Glutamatergic neuron (in vitro differentiated cells): ENCODE results near the gene TRIM14. TPM values are rescaled to one million over a fixed set of nuclear protein-coding genes. Genes with fewer than 3 reads are reported as not detected.
A peak's percentile ranks its signal among the peaks of the same experiment; 100 is the strongest.

Source experiments
- DNase-seq: peaks from one replicate; pipeline ENCODE4 v3.0.0; 2022
- H3K27ac Mint-ChIP-seq: one replicate; pipeline ENCODE4 v1.8.0; 2020; ENCODE audit warnings: mild to moderate bottlenecking, mixed read lengths, inconsistent platforms; ENCODE audit not compliant: unreplicated experiment
- H3K27me3 Mint-ChIP-seq: one replicate; pipeline ENCODE4 v1.8.0; 2020; ENCODE audit warnings: mild to moderate bottlenecking, moderate library complexity, mixed read lengths, inconsistent platforms; ENCODE audit not compliant: unreplicated experiment
- H3K36me3 Mint-ChIP-seq: one replicate; pipeline ENCODE4 v1.8.0; 2020; ENCODE audit warnings: mild to moderate bottlenecking, mixed read lengths, inconsistent platforms; ENCODE audit not compliant: unreplicated experiment
- H3K4me1 Mint-ChIP-seq: one replicate; pipeline ENCODE4 v1.8.0; 2020; ENCODE audit warnings: mild to moderate bottlenecking, low read depth, mixed read lengths, inconsistent platforms; ENCODE audit not compliant: unreplicated experiment
- H3K4me3 Mint-ChIP-seq: one replicate; pipeline ENCODE4 v1.8.0; 2020; ENCODE audit warnings: mild to moderate bottlenecking, mixed read lengths, inconsistent platforms; ENCODE audit not compliant: unreplicated experiment
- H3K9me3 Mint-ChIP-seq: one replicate; pipeline ENCODE4 v1.8.0; 2020; ENCODE audit warnings: mild to moderate bottlenecking, moderate library complexity, mixed read lengths, inconsistent platforms; ENCODE audit not compliant: unreplicated experiment
- total RNA-seq: library from RNA; stranded (reverse); fragmentation: NEBNext Ultra II Directional; extraction: Animal tissue kit (Norgen Biotek cat#: 25700); gene quantifications from one replicate; pipeline ENCODE4 v1.2.1, GENCODE V29; 2021; ENCODE audit not compliant: unreplicated experiment
- TF ChIP-seq, protein P1 (sequence below): fragments of 200-600 bp; sonication (generic); IDR thresholded peaks from one replicate; pipeline ENCODE4 v1.5.0; 2021; ENCODE audit not compliant: partially characterized antibody, unreplicated experiment

The TRIM14 gene
- total RNA-seq, 1 donor from 2014 or later = 0.71 TPM

DNA sequence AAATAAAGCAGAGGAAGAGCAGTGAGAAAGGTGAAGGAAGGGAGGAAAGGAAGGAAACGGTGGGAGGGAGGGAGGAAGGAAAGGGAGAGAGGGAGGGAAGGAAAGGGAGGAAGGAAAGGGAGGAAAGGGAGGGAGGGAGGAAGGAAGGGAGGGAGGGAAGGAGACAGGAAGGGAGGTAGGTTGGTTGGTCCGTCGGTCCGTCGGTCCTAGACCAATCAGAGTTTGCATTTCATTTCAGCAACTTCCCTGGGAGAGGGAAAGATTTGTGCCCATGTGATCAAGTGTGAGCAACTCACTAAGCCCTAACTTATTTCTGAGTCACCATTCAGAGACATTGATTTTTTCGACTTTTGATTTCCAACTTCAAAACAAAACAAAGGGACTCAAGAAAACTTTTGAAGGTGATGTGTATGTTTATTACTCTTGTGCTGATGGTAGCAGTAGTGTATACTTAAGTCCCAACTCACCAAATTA lies 43.7 kb downstream of the TRIM14 start:
- H3K36me3 Mint-ChIP-seq = no peaks in the 10 kb centered on the region
- DNase-seq = no peak
- H3K4me1 Mint-ChIP-seq = peaks cover 3% of the 10 kb centered on the region
- no peaks in the 10 kb centered on the region for H3K9me3 Mint-ChIP-seq
- no peak overlapping the region for H3K27ac Mint-ChIP-seq
- TF ChIP-seq, protein P1, sequence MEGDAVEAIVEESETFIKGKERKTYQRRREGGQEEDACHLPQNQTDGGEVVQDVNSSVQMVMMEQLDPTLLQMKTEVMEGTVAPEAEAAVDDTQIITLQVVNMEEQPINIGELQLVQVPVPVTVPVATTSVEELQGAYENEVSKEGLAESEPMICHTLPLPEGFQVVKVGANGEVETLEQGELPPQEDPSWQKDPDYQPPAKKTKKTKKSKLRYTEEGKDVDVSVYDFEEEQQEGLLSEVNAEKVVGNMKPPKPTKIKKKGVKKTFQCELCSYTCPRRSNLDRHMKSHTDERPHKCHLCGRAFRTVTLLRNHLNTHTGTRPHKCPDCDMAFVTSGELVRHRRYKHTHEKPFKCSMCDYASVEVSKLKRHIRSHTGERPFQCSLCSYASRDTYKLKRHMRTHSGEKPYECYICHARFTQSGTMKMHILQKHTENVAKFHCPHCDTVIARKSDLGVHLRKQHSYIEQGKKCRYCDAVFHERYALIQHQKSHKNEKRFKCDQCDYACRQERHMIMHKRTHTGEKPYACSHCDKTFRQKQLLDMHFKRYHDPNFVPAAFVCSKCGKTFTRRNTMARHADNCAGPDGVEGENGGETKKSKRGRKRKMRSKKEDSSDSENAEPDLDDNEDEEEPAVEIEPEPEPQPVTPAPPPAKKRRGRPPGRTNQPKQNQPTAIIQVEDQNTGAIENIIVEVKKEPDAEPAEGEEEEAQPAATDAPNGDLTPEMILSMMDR = no peak
- no peaks in the 10 kb centered on the region for H3K27me3 Mint-ChIP-seq
- no peak overlapping the region for H3K4me3 Mint-ChIP-seq

DNA sequence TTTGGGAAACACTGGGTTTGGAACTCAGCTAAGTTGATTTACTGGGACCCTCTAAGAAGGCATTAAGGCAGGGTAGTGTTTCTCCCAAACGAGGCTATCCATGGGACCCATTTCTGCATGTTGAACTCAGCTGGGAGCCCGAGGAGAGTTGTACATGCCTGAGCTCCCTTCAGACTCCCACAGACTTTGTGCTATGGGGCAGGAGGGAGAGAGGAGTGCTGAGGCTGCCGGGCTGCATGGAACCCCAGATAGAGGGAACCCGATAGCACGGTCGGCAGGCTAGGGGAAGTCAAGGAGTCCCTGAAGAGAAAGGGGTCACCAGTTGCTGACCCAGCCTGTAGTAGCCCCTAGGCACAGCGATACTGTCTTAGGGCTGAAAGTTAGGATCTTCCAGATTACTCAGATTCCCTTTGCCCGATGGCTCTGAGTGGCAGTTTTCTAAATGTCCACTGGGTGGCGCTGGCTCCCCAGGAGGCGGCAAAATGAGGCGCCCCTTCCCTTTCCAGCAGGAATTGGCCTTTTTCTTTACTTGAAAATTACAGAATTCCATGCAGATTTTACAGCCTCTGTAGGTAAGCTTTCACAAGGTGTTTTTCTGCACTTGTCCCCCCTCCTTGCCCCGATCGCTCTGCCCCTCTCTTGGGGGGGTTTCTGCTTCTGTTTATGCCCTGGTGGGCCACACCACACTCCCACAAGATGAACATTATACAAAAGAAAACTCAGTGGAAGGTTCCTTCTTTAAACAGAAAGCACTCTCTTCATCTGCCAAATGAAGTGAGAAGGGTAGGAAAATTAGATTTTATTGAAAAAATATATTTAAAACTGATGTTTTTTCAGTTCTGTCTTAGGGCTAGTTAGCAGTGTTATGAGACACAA lies 44.7 kb downstream of the TRIM14 start:
- Mint-ChIP-seq H3K4me1 (peaks cover 3% of the 10 kb centered on the region), H3K27me3 (no peaks in the 10 kb centered on the region), H3K4me3 (no peak overlapping the region), H3K36me3 (no peaks in the 10 kb centered on the region), H3K9me3 (no peaks in the 10 kb centered on the region), H3K27ac (no peak overlapping the region)
- DNase-seq = peak; percentile 85
- TF ChIP-seq, protein P1 = peak; percentile 93

DNA sequence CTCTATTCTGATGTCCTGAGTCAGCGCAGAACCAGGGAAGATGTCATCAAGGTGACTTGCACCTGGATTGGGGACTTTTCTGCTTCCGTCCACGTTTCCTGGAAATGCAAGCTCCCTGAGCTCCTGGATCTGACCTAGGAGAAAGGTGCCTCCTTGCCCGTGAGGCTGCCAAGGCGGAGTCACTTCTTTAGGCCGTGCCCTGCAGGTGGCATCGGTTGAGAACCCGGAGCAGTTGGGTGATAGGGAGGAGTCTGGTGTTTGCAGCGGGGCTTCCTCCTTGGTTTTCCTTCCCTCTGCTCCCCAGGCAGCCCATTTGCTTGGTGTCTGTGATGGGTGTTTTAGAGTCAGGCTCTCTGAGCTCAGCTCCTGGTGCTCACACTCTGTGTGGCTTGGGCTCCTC lies 47.3 kb downstream of the TRIM14 start:
- no peaks in the 10 kb centered on the region for H3K27me3 Mint-ChIP-seq
- TF ChIP-seq, protein P1 = no peak
- no peak for DNase-seq
- no peaks in the 10 kb centered on the region for H3K9me3 Mint-ChIP-seq
- peaks cover 3% of the 10 kb centered on the region for H3K4me1 Mint-ChIP-seq
- H3K36me3 Mint-ChIP-seq = no peaks in the 10 kb centered on the region
- H3K4me3 Mint-ChIP-seq = no peak overlapping the region
- no peak overlapping the region for H3K27ac Mint-ChIP-seq

DNA sequence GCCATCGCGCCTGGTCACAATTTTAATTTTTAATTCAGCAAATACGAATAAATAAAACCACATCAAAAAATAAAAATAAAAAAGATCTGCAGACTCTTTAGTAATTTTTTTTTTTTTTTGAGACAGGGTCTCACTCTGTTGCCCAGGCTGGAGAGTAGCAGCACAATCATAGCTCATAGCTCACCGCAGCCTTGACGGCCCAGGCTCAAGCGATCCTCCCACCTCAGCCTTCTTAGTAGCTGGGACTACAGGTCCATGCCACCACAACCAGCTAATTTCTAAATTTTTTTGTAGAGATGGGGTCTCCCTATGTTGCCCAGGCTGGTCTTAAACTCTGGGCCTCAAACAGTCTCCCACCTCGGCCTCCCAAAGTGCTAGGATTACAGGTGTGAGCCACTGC lies 48.3 kb downstream of the TRIM14 start:
- no peak for DNase-seq
- TF ChIP-seq, protein P1 = no peak
- Mint-ChIP-seq H3K4me1 (peaks cover 4% of the 10 kb centered on the region), H3K9me3 (no peaks in the 10 kb centered on the region), H3K27me3 (no peaks in the 10 kb centered on the region), H3K36me3 (no peaks in the 10 kb centered on the region), H3K4me3 (no peak overlapping the region), H3K27ac (no peak overlapping the region)

DNA sequence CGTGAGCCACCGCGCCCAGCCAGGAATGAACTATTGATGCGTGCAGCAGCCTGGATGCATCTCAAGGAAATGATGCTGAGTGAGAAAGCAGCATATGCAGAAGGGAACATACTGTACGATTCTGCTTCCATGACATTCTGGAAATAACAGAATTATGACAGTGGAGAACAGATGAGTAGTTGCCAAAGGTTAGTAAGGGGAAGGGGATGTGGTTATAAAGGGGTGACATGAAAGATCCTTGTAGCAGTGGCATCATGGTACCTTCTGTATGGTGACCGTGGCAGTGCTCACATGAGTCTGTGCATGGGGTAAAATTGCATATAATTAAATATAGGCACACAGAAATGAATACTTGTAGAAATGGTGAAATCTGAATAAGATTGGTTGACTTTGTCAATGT lies 49.5 kb downstream of the TRIM14 start:
- no peak for DNase-seq
- peaks cover 4% of the 10 kb centered on the region for H3K4me1 Mint-ChIP-seq
- H3K4me3 Mint-ChIP-seq = no peak overlapping the region
- no peaks in the 10 kb centered on the region for H3K9me3 Mint-ChIP-seq
- H3K27me3 Mint-ChIP-seq = no peaks in the 10 kb centered on the region
- no peaks in the 10 kb centered on the region for H3K36me3 Mint-ChIP-seq
- TF ChIP-seq, protein P1 = no peak
- no peak overlapping the region for H3K27ac Mint-ChIP-seq
